B cell (primary cell): ENCODE data around the gene DESI2. TPM values are rescaled to one million over a fixed set of nuclear protein-coding genes. Genes with fewer than 3 reads are reported as not detected.

Experiments used
- ATAC-seq: fragments of 200-7000 bp; cut with Tn5 transposase; one replicate; pipeline ENCODE4 v1.10.0; 2021; ENCODE audit warnings: low read depth, mild to moderate bottlenecking, moderate number of reproducible peaks, moderate library complexity
- CTCF ChIA-PET: fragments of 350-600 bp; sonication (Branson Sonifier 250); formaldehyde crosslinking; loops from one replicate; lab custom pipeline; 2021; ENCODE audit warnings: antibody characterized with exemption, inconsistent platforms; lab: Charles Lee
- POLR2A ChIA-PET: fragments of 350-600 bp; sonication (Branson Sonifier 250); formaldehyde crosslinking; loops from one replicate; lab custom pipeline; 2021; ENCODE audit warnings: antibody characterized with exemption; lab: Charles Lee
- DNase-seq: peaks from one replicate; pipeline ENCODE4 v3.0.0; 2013
- H2AFZ ChIP-seq: 2 replicates; pipeline ENCODE4 v1.6.1; 2012; ENCODE audit warnings: mild to moderate bottlenecking, low read depth, low read length; ENCODE audit not compliant: insufficient read depth, poor library complexity, severe bottlenecking
- H3K27ac ChIP-seq, 2 donors: 1 replicate in 1 of 2; 2 replicates in 1 of 2; pipeline ENCODE4 v1.5.1; 2012 to 2013; ENCODE audit warnings: low read length in 2 of 2, mild to moderate bottlenecking in 2 of 2, moderate library complexity in 1 of 2
- H3K27me3 ChIP-seq, 4 experiments: fragments of 200-600 bp in 1 of 4; sonication (generic) in 1 of 4; replicated peaks in 1 of 4; 1 replicate in 2 of 4; 2 replicates in 2 of 4; pipeline versions ENCODE4 v1.6.1 to v1.7.0; 2013 to 2016; ENCODE audit warnings: low read length in 3 of 4, mild to moderate bottlenecking in 2 of 4, mixed read lengths in 1 of 4, moderate library complexity in 1 of 4; ENCODE audit not compliant: insufficient read depth in 4 of 4, control insufficient read depth in 3 of 4; ENCODE audit errors: control extremely low read depth in 1 of 4
- H3K36me3 ChIP-seq, 2 experiments: replicated peaks in 1 of 2; 1 replicate in 1 of 2; 2 replicates in 1 of 2; pipeline versions ENCODE4 v1.6.1 to v1.7.1; 2013; ENCODE audit warnings: low read length in 1 of 2; ENCODE audit not compliant: insufficient read depth in 2 of 2, control insufficient read depth in 1 of 2; ENCODE audit errors: control extremely low read depth in 1 of 2, extremely low read depth in 1 of 2
- H3K4me1 ChIP-seq, 2 donors: fragments of 200-600 bp in 1 of 2; sonication (generic) in 1 of 2; 1 replicate in 1 of 2; 2 replicates in 1 of 2; pipeline versions ENCODE4 v1.5.1 to v1.6.1; 2013 to 2017; ENCODE audit warnings: low read length in 2 of 2; ENCODE audit not compliant: control insufficient read depth in 2 of 2, insufficient read depth in 2 of 2
- H3K4me2 ChIP-seq: replicated peaks from 2 replicates; pipeline ENCODE3; 2012; ENCODE audit warnings: mild to moderate bottlenecking, low read depth, low read length; ENCODE audit not compliant: poor library complexity, severe bottlenecking
- H3K4me3 ChIP-seq, 5 experiments: fragments of 200-600 bp in 1 of 5; sonication (generic) in 1 of 5; 1 replicate in 3 of 5; 2 replicates in 2 of 5; pipeline versions ENCODE4 v1.5.1 to v1.7.0; 2011 to 2016; ENCODE audit warnings: low read length in 4 of 5, mild to moderate bottlenecking in 4 of 5, low read depth in 2 of 5, control low read depth in 1 of 5, moderate library complexity in 1 of 5; ENCODE audit not compliant: insufficient read depth in 1 of 5; ENCODE audit errors: control extremely low read depth in 1 of 5, extremely low read depth in 1 of 5
- H3K79me2 ChIP-seq: fragments of 200-600 bp; sonication (generic); one replicate; pipeline ENCODE4 v1.6.0; 2016; ENCODE audit warnings: low read length; ENCODE audit not compliant: control insufficient read depth, insufficient read depth
- H3K9ac ChIP-seq: fragments of 200-600 bp; sonication (generic); 2 replicates; pipeline ENCODE4 v1.6.1; 2017; ENCODE audit warnings: mild to moderate bottlenecking, low read length, moderate library complexity
- H3K9me3 ChIP-seq, 3 donors: one replicate each; pipeline versions ENCODE4 v1.6.1 to v1.7.1; 2013; ENCODE audit warnings: low read length in 2 of 3; ENCODE audit not compliant: control insufficient read depth in 2 of 3, insufficient read depth in 1 of 3; ENCODE audit errors: control extremely low read depth in 1 of 3
- H4K20me1 ChIP-seq: 2 replicates; pipeline ENCODE4 v1.6.0; 2012; ENCODE audit warnings: mild to moderate bottlenecking, low read length; ENCODE audit not compliant: insufficient read depth, control insufficient read depth, poor library complexity, severe bottlenecking
- H3K27ac Mint-ChIP-seq: one replicate; pipeline ENCODE4 v1.8.0; 2021; ENCODE audit warnings: mixed read lengths
- H3K27me3 Mint-ChIP-seq: one replicate; pipeline ENCODE4 v1.8.0; 2021; ENCODE audit warnings: mixed read lengths
- H3K4me1 Mint-ChIP-seq: one replicate; pipeline ENCODE4 v1.8.0; 2021; ENCODE audit warnings: mixed read lengths
- H3K4me3 Mint-ChIP-seq: one replicate; pipeline ENCODE4 v1.8.0; 2021; ENCODE audit warnings: mixed read lengths
- H3K9me3 Mint-ChIP-seq: one replicate; pipeline ENCODE4 v1.8.0; 2022; ENCODE audit warnings: mixed read lengths; ENCODE audit not compliant: insufficient read depth
- CTCF ChIP-seq: fragments of 200-600 bp; IDR thresholded peaks from one replicate; pipeline ENCODE4 v1.8.0; 2022; ENCODE audit warnings: antibody characterized with exemption, mild to moderate bottlenecking
- EZH2 ChIP-seq: IDR thresholded peaks from 2 replicates; pipeline ENCODE4 v1.6.1; 2012; ENCODE audit warnings: borderline replicate concordance, low read depth, mild to moderate bottlenecking, moderate library complexity, low read length; ENCODE audit not compliant: insufficient read depth, poor library complexity, severe bottlenecking
- WGBS: methylation state at CpG from one replicate; pipeline ENCODE4 v1.1.5; 2013; ENCODE audit warnings: missing lambda C conversion rate; ENCODE audit not compliant: insufficient coverage; 5-methylcytosine and 5-hydroxymethylcytosine counted together
- intact Hi-C: fragments of 100-400 bp; cut with micrococcal nuclease; formaldehyde crosslinking; loops from one replicate; pipeline ENCODE4 v1.10.0; 2022
- polyA plus RNA-seq: library from polyadenylated mRNA; depleted of rRNA; stranded (reverse); fragments of >200 nt; gene quantifications from 2 replicates; pipeline ENCODE4 v1.2.3, GENCODE V29; 2012
- total RNA-seq, 2 donors: library from RNA; stranded (reverse); fragments of 120-200 nt in 1 of 2; gene quantifications; 1 replicate in 1 of 2; 2 replicates in 1 of 2; pipeline versions ENCODE4 v1.2.3 to v1.2.4, GENCODE V29; 2013 to 2022

Gene DESI2
- total and polyA plus RNA-seq, 2 donors (not counting 1 experiment from before 2014, with no cell fraction given), result 9.3 to 25.2 TPM

- H3K4me1 Mint-ChIP-seq, result no peaks in the 10 kb centered on the region
- no peak overlapping the region for H3K4me2 ChIP-seq
- no peaks in the 10 kb centered on the region for H3K9me3 ChIP-seq
- intact Hi-C loops, result no loop called here
- ChIA-PET CTCF (no interaction called here), POLR2A (no interaction called here)
- no peaks in the 10 kb centered on the region for H3K4me1 ChIP-seq
- no peaks in the 10 kb centered on the region for H3K9me3 Mint-ChIP-seq
- no peak overlapping the region for H3K27ac ChIP-seq
- H3K79me2 ChIP-seq, result no peaks in the 10 kb centered on the region
- H3K27me3 Mint-ChIP-seq, result peaks cover 13% of the 10 kb centered on the region
- WGBS, result 86% methylated on average over 7 of the region's 10 CpGs
- TF ChIP-seq EZH2 (no peak), CTCF (no peak)
- no peaks in the 10 kb centered on the region for H3K27me3 ChIP-seq
- no peak overlapping the region for H2AFZ ChIP-seq
- H3K27ac Mint-ChIP-seq, result no peak overlapping the region
- no peak overlapping the region for H3K4me3 ChIP-seq
- DNase-seq (no peak), ATAC-seq (no peak)
- no peaks in the 10 kb centered on the region for H4K20me1 ChIP-seq
- H3K4me3 Mint-ChIP-seq, result no peak overlapping the region
- no peaks in the 10 kb centered on the region for H3K36me3 ChIP-seq
- no peak overlapping the region for H3K9ac ChIP-seq
Observed at GRCh38 chr1:244636488-244637259, 16.3 kb upstream of the DESI2 start.

- DNase-seq (no peak), ATAC-seq (no peak)
- no peaks in the 10 kb centered on the region for H3K79me2 ChIP-seq
- no peak overlapping the region for H3K9ac ChIP-seq
- Mint-ChIP-seq H3K27ac (no peak overlapping the region), H3K9me3 (no peaks in the 10 kb centered on the region), H3K4me3 (no peak overlapping the region), H3K27me3 (peaks cover 24% of the 10 kb centered on the region), H3K4me1 (no peaks in the 10 kb centered on the region)
- intact Hi-C loops, result no loop called here
- CTCF ChIA-PET, result interaction anchor here (0.6 to 0.7 kb wide), 2 partner anchors 156 to 403 kb away, joined by 3 read pairs; no protein-coding TSS in a partner anchor
- no peaks in the 10 kb centered on the region for H3K9me3 ChIP-seq
- H3K4me1 ChIP-seq, result no peaks in the 10 kb centered on the region
- H3K27ac ChIP-seq, result no peak overlapping the region
- H3K4me2 ChIP-seq, result no peak overlapping the region
- H3K27me3 ChIP-seq, result peaks cover 0 to 3% (median 0%) of the 10 kb centered on the region in 4 experiments
- H2AFZ ChIP-seq, result no peak overlapping the region
- POLR2A ChIA-PET, result no interaction called here
- TF ChIP-seq EZH2 (no peak), CTCF (no peak)
- no peaks in the 10 kb centered on the region for H3K36me3 ChIP-seq
- H4K20me1 ChIP-seq, result no peaks in the 10 kb centered on the region
- H3K4me3 ChIP-seq, result no peak overlapping the region
Observed at GRCh38 chr1:244639561-244639960, 13.4 kb upstream of the DESI2 start.
